Measurements from ENCODE around the gene KCNK17.
"Not testable (repeated sequence)": the region's sequence is repeated elsewhere in the genome, so short reads cannot be mapped to it uniquely, and the experiment has no call there.

Gene KCNK17

DNA sequence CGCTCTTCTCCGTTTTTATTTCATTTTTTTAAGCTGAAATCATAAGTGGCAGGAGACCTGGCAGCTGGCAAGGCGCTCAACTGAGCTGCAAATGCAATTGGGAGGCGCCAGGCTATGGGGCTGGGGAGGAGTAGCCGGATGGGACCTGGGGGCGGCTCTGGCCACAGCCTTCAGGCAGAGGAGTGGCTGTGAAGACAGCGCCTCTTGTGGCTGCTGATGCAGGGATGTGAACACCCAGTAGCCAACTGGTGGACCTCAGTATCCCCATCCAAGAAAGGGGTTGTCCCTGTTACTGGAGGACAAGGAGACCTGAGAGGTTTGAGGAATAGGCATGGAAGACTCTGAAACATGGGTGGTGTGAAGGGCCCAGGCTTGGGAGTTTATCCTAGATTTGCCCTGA, 12.6 kb downstream of the KCNK17 start:
- no peak for DNase-seq

DNA sequence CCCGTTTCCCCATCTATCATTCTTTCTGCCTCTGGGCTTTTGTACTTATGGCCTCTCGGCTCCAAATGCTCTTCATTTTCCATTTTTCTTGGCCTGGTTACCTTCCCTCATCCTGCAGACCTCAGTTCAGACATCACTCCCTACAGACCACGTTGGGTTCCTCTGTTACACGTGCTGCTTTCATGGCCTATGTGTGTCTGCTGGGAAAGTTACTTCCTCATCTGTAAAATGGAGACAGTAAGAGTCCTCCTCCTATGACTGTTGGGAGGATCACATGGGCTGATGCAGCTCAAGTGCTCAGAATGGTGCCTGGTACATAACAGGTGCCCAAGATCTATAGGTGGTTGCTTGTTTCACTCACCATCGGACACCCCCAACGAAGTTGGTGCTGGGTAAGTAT, 13.5 kb downstream of the KCNK17 start:
- DNase-seq = no peak

DNA sequence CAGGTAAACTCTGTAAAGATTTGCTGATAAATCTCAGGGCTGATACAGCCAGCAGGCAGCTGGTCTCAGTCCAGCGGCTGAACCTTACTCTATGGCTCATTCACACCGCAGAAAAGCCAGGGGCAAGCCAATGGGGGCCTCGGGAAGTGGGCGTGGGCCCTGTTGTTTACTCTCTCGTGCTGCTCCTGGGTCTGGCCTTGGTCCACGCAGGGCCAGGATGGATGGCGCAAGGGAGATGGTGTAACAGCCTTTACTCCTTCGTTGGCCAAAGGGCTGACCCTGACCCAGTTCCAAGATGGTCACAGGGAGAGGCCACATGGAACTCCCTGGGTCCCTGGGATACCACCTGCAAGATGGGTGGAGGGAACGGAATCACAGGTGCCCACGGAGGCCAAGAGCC, 16.2 kb downstream of the KCNK17 start:
- no peak for DNase-seq

DNA sequence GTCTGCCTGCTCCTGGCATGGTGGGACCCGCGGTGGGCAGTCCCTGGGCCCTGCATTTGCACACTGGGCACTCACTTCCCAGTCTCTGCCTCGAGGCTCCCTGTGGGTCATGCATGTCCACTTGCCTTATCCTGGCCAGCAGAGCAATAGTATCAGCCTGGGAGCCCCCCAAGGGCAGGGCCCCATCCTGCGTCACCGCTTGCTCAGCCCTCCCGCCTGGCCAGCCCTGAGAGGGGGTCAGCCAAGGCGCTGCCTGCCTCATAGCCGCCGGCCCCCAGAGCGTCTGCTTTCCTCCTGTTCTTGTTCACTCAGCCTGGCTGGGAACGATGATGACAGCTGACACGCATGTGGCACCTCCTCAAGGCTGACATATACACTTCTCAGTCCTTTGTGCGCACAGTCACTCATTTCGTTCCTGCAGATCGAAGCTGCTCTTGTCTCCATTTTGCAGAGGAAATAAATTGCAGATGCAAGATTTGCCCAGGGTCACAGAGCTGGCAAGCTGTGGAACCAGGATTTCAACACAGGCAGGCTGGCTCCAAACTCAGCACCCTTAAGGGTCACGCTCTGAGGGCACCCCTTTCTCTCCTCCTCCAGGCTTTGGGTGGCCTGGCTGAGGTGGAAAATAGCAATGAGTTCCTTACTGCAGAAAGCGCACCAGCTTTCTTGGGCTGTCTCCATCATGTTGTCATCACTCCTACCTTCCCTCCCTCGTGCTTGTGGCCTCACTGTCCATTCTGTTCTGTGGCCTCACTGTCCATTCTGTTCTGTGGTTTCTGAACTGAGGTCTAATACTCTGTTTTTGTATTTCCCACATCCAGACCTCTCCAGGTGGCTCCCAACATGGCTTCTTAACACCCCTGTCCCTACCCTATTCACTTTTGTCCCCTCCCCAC, 17.2 kb downstream of the KCNK17 start:
- no peak for DNase-seq

DNA sequence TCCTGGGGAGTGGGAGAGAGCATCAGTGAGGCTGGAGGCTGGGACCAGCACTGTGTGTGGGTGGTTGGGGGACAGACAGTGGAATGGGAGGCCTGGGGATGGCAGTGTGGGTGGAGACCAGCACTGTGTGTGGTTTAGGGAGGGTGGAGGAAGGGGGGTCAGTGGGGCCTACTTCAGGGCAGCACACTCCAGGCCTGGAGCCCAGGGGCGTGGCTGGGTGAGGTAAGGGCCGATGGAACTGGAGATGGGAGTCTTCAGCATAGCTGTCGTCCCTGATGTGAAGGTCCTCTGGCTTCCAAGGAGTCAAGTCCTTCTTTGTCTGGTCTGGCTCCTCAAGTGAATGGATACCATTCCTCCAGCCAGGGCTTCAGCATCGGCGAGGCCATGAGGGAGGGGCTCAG, 18.6 kb downstream of the KCNK17 start:
- no peak for DNase-seq

DNA sequence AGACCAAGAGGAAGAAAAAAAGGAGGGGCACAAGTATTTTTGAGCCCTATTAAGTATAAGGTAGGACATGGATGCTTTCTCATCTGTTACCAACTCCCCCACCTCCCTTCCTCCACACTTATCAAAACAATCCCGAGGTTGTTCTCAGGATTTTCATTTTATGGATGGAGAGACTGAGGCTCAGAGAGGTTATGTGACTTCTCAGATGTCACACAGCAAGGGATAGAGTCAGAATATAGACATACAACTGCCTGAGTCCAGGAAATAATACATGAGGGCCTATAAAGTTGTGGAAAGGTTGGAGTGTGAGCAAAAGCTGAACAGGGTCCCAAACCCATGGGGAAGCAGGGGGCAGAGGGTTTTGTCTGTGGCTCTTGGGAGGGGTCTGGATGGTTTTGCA, 19.3 kb downstream of the KCNK17 start:
- no peak for DNase-seq

DNA sequence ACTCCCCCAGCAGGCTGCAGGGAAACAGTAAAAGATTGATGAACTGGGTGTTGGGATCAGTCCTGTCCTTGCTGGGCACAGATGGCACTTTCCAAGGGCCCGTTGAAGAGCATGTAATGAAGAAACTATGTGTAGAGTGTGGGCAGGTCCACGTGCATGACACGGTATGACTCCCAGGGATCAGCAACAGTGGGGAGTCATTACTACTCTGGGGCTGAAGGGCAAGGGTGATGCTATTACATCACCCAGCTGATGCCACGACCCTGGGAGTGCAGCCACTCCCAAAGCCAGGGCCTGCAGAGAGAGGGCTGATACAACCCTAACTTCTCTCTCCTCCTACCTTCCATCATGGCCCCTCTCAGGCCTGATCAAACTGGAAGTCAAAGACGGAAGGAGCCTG, 20.1 kb downstream of the KCNK17 start:
- no peak for DNase-seq

DNA sequence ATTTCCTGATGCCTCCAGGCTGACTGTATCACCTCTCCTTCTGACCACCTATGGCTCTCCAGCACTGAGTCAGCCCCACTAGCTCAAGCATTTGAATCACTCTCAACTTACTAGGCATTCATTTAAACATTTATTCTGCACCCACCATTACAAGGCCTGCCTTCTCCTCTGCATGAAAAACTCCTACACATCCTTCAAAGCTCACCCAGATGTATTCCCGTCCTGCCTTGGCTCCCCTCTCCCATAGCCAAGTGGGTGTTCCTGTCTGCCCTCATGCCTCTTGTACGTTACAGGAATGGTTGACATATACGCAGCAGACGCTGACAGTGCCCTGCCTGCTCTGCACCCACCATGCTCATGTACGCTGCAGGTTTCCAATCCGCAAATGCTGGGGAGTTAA, 21.6 kb downstream of the KCNK17 start:
- no peak for DNase-seq

DNA sequence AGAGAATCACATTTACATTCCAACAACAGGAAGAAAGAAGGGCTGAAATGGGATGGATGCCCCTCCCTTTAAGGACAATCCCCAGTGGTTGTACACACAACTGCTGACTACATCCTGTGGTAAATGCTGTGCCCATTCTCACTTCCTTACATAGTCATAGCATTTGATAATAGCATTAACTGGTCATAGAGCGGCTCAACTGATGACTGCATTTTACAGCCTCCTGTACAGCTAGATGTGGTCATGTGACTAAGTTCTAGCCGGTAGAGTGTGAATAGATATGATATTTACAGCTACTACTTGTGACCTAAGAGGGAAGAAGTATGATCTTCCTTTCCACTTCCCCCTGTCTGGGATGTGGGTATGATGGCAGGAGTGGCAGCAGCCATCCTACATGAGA, 24.7 kb downstream of the KCNK17 start:
- no peak for DNase-seq

DNA sequence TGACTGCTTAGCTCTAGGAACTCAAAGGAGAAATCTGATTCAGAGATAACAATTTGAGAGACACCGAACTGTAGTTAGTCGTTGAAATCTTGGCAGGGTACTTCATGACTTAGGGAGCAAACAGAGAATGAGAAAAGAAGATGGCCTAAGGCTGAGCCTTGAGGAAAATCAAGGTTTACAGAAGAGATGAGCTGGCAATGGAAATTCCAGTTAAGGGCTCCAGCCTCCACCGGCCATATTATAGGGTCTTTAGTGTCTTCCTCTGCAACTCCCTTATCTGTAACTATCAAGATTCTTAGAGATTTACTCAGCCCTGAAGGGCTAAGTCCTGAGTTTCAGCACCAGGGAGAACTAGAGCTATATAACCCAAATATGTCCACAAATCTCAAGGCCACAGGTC, 26.6 kb downstream of the KCNK17 start:
- no peak for DNase-seq

DNA sequence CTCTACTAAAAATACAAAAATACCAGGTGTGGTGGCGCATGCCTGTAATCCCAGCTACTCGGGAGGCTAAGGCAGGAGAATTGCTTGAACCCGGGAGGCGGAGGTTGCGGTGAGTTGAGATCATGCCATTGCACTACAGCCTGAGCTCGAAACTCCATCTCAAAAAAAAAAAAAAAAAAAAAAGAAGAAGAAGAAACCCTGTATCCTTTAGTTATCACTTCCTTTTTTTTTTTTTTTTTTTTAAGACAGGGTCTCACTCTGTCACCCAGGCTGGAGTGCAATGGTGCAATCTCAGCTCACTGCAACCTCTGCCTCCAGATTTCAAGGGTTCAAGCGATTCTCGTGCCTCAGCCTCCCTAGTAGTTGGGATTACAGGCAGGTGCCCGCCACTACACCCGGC, 27.6 kb downstream of the KCNK17 start:
- not testable (repeated sequence) for DNase-seq

DNA sequence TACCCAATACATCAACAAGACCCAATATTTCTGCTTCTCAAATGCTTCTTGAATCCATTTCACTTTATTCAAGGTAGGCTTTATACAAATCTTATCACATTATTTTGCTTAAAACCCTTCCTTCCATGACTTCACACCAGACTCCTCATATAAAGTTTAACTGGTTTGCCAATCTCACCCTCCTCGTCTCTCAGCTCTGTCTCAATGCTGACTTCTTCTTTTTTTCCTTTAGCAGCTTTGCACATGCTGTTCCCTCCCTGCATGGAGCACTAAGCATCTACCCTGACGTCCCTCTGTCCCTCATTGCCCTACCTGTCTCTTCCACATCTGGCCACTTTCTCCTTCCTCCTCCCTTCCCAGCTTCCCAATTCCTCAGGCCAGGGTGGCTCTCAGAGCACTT, 31.4 kb downstream of the KCNK17 start:
- no peak for DNase-seq

DNA sequence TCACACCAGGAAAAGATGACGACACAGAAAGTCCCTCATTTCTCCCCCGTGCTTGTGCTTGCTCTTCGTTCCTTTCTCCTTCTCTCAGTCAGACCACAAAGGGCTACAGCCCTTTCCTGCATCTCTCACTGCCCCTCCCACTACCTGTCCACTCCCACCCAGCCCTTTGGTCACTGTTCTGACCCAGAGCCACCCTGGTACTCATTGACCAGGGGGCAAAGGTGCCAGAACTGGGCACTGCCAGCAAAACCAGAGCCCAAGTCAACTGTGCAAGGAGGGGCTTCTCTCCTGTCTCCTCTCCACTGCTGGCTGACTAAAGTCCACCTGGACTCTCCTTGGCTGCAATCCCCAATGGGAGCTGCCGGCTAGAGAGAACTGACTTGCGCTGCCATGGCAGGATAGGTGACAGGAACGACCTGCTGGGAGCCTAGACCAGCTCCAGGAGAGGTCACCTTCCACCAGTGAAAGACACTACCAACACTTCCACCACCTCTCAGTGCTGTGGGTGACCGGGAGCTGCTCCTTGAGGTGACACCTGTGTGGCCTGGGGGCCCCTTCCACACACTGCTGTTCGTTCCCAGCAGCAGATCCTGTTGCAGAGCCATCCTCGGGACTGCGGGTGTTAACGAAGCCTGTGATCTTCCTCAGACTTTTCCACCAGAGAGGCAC, 32.8 kb downstream of the KCNK17 start:
- no peak for DNase-seq

DNA sequence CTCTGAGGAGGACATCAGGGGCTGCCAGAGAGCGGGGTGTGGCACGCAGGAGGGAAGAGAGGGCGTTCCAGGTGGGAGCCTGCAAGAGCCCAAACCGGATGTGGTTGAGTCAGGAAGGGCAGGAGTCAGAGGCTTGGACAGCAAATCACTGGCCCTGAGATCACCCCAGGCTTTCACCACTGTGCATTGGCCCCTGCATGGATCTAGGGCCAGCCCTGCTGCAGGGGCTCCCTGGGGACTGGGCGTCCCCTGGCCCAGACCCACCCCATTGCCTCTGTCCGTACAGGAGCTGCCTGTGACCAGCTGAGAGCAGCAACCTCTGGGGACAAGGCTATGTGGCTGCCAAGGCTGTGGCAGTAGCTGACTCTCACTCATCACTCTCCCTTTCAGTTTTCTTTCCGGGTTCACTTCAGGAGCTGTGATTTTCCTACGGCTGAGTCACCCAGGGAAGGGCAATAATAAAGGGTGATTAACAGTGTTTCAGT, 33.9 kb downstream of the KCNK17 start:
- no peak for DNase-seq

DNA sequence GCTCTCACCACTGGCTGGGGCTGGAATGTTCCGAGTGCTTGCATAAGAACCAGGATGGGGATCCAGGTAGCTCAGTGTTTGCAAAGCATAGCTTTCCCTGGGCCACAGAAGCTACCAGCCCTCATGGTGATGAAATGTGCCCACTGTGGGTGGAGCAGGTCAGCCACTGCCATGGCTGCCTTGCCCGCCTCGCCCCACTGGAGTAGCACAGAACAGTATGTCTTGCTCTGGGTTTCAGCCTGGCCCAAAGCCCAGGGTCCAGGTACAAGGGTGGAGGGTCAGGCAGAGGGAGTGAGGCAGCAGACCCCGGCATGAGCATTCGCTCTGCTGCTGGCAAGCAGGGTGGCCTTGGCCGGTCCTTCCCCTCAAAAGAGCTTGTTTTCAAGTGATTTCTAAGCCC, 34.7 kb downstream of the KCNK17 start:
- no peak for DNase-seq

DNA sequence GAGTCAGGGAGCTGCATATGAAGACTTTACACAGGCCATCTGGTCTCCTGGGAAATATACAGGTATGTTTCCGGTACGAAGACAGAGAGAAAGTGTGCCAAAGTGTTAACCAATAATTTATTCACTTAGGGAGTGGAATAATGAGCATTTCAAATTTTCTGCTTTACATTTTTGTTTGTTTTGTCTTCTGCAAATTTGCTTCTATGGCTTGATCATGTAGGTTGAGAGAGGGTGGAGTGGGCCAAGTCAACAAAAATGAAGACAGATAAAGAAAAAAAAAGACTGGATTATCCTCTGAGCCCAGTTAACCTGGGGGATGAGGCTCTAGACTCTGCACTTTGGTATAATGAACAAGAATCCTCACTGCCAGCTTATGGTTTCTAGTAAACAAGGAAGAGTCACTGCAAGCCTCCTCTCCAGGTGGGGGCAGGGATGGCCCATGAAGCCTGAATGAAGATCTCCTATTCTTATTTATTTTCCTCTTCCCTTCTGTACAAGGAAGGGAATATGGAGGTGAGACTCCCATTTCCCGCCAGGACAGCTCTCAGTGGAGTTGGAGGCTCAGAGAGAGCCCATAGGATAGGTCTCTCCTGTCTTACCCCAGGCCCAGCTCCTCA, 37.7 kb downstream of the KCNK17 start:
- DNase-seq = no peak

DNA sequence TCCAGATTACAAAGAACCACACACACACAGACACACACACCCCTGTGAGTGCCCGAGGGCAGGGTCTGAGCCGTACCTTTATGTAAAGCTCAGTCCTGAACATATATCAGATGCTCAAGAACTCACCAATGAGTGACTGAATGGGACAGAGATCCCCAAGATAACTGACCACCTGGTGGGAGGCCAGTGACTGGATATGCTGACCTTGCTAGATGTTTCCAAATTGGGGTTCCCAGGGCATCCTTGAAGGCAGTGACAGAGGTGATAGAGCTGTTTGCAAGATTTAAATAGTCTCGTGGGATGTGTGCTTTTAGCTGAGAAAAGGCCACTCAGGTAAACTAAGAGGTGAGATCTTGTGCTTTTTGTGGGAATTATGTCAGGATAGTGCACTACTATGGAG, 39.3 kb downstream of the KCNK17 start:
- no peak for DNase-seq

DNA sequence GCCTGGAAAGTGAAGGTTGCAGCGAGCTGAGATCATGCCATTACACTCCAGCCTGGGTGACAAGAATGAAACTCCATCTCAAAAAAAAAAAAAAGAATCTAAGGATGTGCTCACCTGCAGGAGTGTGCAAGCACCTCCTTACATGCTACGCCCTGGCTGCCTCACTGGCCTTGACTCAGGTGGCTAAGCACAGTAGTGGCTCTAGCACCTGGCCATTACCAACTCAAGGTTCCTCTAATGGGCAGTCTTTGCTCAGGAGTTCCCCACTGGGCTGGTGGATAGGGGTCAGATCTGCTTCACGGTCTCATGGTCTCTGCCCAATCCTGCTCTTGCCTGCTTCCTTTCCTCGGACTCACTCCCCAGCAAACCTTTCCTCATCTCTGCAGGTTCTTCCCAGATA, 39.7 kb downstream of the KCNK17 start:
- no peak for DNase-seq

DNA sequence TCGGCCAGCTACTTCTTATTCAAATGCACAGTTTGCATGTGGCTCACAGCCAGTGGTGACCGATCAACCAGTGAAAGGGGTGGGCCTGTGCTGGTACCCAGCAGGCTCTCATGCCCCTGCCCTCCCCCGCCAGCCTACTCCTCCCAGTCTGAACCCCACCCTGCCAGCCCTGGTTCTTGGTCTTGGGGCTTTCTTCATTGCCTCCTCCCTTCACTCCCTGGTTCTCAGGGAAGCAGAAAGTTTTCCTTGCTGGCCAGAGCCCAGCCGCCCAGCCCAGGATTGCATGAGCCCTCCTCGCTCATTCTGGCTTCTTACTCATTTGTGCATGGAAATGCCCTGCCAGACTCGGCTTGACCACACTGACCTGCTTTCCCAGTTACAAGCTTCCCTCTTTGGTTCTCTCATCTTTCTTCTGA, 40.8 kb downstream of the KCNK17 start:
- DNase-seq = no peak

DNA sequence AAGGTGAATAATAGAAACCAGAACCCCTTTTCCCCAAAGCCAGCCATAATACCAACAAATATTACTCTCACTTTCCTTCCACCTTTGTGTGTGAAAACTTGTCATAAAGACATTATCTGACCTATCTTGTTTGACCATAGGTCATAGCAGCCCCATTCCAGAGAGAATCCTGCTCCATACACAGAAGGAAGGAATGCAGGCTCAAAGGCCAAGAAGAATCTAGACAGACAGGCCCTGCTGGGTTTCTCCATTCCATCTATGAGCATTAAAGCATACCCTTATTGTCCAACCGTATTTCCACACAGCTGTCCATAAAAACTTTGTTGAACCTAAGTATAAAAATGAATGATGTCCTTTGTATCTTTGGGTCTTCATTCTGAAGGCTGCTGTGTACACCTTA, 44.3 kb downstream of the KCNK17 start:
- DNase-seq = no peak

DNA sequence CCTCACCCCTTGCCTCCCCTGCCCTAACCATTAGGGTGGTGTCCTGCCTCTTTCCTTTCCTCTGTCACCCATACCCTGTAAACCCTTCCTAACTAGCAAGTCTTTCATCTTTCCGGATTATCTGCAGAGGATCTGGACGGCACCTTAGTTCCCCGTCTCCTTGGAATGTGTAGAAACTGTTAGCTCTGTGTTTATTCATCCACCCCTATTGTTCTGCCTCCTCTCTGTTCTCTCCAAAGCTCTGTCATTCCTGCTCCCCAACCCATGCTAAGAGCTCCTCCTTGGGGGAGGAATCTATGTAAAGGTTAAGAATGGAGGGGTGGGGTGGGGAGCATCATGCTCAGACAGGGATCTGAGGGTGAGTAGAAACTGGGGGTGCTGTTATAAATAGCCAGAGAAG, 45.5 kb downstream of the KCNK17 start:
- no peak for DNase-seq

DNA sequence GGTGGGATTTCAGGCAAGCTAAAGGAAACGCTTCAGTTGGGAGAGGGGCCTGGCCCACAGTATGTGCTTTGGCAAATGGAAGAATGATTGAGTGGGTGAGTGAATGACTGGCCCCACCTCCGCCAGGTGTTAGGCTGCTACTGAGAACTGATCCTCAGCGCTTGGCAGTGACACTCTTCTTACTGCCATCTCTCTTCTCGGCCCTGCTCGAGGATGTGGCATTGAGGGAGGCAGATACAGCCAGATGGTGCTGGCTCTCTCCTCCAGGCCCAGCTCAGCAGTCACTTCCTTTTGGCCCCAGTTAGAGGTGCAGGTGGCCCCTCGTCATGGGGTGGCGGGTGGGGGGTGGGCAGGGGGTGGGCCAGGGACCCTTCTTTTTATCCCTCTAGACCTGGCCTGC, 46.0 kb downstream of the KCNK17 start:
- DNase-seq = no peak

DNA sequence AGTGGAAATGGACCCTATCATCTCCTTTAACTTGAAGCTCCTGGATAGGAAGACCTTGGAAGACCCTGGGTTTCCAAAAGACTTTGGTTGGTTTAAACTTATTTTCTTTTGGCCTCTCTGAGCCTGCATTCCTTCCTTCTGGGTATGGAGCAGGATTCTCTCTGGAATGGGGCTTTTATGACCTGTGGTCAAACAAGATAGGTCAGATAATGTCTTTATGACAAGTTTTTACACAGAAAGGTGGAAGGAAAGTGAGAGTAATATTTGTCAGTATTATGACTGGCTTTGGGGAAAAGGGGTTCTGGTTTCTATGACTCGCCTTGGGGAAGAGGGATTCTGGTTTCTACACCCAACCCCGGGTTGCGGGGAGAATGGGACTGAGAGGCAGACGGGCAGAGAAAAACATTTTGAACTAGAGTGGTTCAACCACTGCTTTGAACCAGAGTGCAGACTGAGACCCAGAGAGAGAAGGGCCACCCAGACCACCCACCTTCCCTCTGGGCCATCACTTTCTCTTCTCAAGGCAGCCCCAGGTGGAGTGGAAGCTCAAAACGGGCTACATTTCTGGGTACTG, 47.4 kb downstream of the KCNK17 start:
- DNase-seq = no peak

DNA sequence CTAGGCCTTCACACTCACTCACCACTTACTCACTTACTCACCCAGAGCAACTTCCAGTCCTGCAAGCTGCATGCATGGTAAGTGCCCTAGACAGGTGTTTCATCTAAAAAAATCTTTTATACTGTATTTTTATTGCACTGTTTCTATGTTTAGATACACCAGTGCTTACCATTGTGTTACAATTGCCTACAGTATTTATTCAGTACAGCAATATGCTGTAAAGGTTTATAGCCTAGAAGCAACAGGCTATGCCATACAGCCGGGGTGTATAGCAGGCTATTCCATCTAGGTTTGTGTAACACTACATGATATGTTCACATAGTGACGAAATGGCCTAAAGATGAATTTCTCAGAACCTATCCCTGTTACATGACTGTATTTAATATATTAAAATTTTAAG, 47.8 kb downstream of the KCNK17 start:
- DNase-seq = no peak
